Muscle layer of colon (tissue), 2 donors: ENCODE results near the gene SAMD5.
A peak's percentile ranks its signal among the peaks of the same experiment; 100 is the strongest.

Experiments
- H3K27ac ChIP-seq: one replicate; pipeline ENCODE4 v1.7.0; 2013; ENCODE audit warnings: low read depth, mild to moderate bottlenecking, low read length, moderate library complexity
- H3K27me3 ChIP-seq, 2 donors: one replicate each; pipeline ENCODE4 v1.7.0; 2013; ENCODE audit warnings: low read length in 2 of 2, mild to moderate bottlenecking in 2 of 2; ENCODE audit not compliant: insufficient read depth in 2 of 2, control insufficient read depth in 1 of 2
- H3K36me3 ChIP-seq: one replicate; pipeline ENCODE4 v1.7.0; 2013; ENCODE audit warnings: mild to moderate bottlenecking, low read length; ENCODE audit not compliant: insufficient read depth
- H3K4me1 ChIP-seq: one replicate; pipeline ENCODE4 v1.7.0; 2013; ENCODE audit warnings: mild to moderate bottlenecking, low read length; ENCODE audit not compliant: insufficient read depth
- H3K4me3 ChIP-seq, 2 donors: one replicate each; pipeline ENCODE4 v1.7.0; 2013; ENCODE audit warnings: low read length in 2 of 2, low read depth in 1 of 2, mild to moderate bottlenecking in 1 of 2, moderate library complexity in 1 of 2
- H3K9ac ChIP-seq: one replicate; pipeline ENCODE4 v1.7.0; 2013; ENCODE audit warnings: low read length
- H3K9me3 ChIP-seq: one replicate; pipeline ENCODE4 v1.7.0; 2013; ENCODE audit warnings: mild to moderate bottlenecking, low read length
- donor health status: abdominal sarcoma.
- donor health status: Adenocarcinoma of cecum.

The SAMD5 gene

DNA sequence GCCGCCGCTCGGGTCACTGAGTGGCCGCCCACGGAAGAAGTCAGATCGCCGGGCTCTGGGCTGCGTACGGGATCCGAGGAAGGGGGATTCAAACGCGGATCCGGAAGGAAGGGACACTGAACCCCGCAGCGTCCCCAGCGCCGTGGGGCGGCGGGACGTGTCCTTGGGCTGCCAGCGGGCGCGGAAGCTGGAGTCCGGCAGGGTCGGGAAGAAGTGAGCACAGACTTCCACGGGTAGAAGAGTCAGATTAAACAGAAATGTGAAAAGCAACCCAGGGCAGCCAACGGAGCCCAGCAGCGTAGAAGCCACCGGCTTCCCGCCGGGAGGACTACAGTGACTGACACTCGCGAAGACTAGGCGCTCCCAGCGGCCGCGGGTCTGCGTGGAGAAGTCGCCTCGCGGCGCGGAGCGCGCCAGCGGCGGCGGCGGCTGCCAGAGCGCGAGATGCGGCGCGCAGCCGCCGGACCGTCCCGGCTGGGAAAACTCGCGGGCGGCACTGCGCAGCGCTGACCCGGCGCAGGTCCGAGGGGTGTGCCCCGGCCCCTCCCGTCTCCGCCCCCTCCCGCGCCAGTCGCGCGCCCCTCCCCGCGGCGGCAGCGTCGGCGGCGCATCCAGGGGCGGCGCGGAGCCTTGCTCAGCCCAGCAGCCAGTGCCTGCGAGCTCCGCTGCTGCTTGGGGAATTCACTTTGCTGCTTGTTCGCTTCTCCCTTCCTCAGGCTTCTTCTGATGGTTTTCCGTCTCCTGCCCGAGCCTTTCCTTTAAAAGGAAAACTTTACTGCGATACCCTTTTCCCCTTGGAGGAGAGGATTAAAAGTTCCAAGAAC lies at the start of gene SAMD5:
Gene SAMD5, plus strand, starts transcription at position 649 of the 824 bp plus-strand sequence. CDS start 239 bp downstream, outside the sequence.
- no peak within 1 kb of the TSS for H3K27ac ChIP-seq
- H3K9me3 ChIP-seq: no peaks in the 10 kb centered on the region

DNA sequence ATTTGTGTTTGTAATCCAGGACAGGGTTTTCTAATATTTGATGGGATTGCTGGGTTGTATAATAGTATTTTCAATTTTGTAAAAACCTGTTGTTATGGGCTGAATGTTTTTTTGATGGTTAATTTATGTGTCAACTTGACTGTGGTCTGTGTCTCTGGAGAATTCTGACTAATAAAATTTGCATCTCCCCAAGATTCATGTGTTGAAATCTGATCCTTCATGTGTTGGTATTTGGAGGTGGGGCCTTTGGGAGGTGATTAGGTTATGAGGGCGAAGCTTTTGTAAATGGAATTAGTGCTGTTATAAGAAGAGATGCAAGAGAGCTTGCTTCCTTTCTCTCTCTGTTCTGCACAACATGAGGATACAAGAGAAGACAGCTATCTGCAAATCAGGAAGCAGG lies 48.7 kb upstream of the SAMD5 start:
- Histone ChIP-seq H3K9ac (no peak overlapping the region), H3K27me3 (no peaks in the 10 kb centered on the region), H3K36me3 (no peaks in the 10 kb centered on the region), H3K9me3 (no peaks in the 10 kb centered on the region), H3K4me3 (no peak overlapping the region), H3K27ac (no peak overlapping the region), H3K4me1 (no peaks in the 10 kb centered on the region)

More for the DNA sequence above, at the start of gene SAMD5:
- H3K27me3 ChIP-seq: peaks cover 0 to 21% of the 10 kb centered on the region in 2 donors
- H3K9ac ChIP-seq: no peak within 1 kb of the TSS
- H3K36me3 ChIP-seq: no peaks in the 10 kb centered on the region
- peak within 1 kb of the TSS; percentile 68 to 71 for H3K4me3 ChIP-seq
- peaks cover 13% of the 10 kb centered on the region for H3K4me1 ChIP-seq

DNA sequence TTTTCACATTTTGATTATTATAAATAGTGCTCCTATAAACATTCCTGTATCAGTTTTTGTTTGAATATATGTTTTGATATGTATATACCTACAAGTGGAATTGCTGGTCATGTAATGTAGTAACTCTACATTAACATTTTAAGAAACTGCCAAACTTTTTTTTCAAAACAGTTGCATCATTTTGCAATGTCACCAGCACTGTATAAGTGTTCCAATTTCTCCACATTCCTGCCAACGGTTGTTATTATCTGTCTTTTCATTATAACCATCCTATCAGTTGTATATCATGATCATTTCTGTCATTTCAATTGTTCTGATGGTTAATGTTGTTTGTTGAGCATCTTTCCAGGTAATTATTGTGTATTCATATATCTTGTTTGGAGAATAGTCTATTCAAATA lies 44.8 kb upstream of the SAMD5 start:
- H3K4me1 ChIP-seq: no peaks in the 10 kb centered on the region
- H3K4me3 ChIP-seq: no peak overlapping the region
- H3K9me3 ChIP-seq: no peaks in the 10 kb centered on the region
- no peak overlapping the region for H3K9ac ChIP-seq
- H3K27me3 ChIP-seq: no peaks in the 10 kb centered on the region
- H3K36me3 ChIP-seq: no peaks in the 10 kb centered on the region
- no peak overlapping the region for H3K27ac ChIP-seq

DNA sequence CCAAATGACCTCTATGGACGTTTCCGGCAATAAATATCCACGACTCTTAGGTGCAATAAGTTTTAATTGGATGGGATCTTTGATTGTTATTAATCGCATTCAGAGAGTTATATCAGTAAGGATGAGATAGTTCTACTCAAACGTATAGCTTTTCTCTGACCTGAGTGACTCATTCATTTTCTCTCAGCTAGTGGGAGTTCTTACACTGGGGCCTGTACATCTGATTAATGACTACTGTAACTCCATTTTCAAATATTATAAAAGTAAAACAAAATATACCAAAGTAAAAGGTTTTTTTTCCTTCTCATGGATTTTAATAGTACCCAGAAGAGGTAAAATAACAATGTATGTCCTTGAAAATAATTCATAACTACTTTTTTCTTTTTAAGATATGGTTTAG lies 41.1 kb upstream of the SAMD5 start:
- Histone ChIP-seq H3K27ac (no peak overlapping the region), H3K4me3 (no peak overlapping the region), H3K4me1 (no peaks in the 10 kb centered on the region), H3K27me3 (no peaks in the 10 kb centered on the region), H3K36me3 (no peaks in the 10 kb centered on the region), H3K9me3 (no peaks in the 10 kb centered on the region), H3K9ac (no peak overlapping the region)

DNA sequence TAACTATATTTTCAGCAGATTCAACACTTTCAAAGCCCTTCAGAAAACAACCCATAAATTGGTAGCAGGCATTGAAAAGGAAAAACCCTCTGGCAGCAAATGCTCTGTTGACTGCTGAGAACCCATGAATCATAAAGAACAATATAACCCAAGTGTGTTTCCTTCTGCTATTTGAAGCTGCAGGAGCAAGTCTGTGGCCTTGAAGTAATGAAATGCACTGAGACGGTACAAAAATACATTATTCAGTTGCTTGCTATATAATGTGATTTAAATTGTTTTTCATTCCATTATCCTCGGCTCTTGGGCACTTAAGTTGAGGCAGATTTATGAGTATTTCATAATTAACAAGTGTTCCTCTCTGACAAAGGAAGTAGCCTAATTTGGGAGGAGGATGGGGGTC lies 40.6 kb upstream of the SAMD5 start:
- H3K4me3 ChIP-seq: no peak overlapping the region
- no peaks in the 10 kb centered on the region for H3K9me3 ChIP-seq
- H3K9ac ChIP-seq: no peak overlapping the region
- H3K27ac ChIP-seq: no peak overlapping the region
- no peaks in the 10 kb centered on the region for H3K27me3 ChIP-seq
- no peaks in the 10 kb centered on the region for H3K36me3 ChIP-seq
- no peaks in the 10 kb centered on the region for H3K4me1 ChIP-seq

DNA sequence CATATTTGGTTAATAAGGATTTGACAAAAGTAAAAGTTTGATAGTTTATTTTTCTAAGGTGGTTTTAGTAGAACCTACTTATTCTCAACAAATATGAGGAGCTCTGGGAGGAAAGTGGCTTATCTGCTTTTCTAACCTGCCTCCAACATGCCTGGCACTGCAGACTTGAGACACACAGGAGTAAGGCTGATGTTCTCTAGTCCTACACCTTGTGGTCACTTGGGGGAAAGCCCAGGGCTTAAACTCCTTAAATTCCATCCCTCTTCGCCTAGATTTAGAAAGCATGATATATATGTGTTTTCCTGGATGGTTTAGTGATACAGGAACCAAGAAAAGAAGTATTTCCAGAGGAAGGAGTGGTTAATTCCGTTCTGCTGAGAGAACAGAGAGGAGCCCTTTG lies 39.9 kb upstream of the SAMD5 start:
- H3K9me3 ChIP-seq: no peaks in the 10 kb centered on the region
- H3K4me1 ChIP-seq: no peaks in the 10 kb centered on the region
- H3K27ac ChIP-seq: no peak overlapping the region
- no peaks in the 10 kb centered on the region for H3K36me3 ChIP-seq
- H3K27me3 ChIP-seq: no peaks in the 10 kb centered on the region
- H3K4me3 ChIP-seq: no peak overlapping the region
- no peak overlapping the region for H3K9ac ChIP-seq

DNA sequence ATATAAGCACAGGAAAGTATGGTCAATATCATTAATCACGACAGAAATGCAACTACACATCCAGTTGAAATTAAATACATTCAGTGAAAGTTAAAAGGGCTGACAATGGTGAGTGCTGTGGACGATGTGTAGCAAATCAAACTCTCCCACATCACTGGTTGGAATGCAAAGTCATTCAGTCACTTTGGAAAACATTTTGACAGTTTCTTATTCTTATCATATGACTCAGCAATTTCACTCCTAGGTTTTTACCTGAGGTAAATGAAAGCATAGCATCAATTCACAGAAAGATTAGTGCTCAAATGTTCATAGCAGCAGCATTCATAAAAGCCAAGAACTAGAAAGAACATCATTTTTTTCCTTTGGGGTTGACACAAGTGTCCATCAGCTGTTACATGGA lies 28.6 kb upstream of the SAMD5 start:
- H3K36me3 ChIP-seq: no peaks in the 10 kb centered on the region
- H3K27ac ChIP-seq: no peak overlapping the region
- no peaks in the 10 kb centered on the region for H3K9me3 ChIP-seq
- H3K27me3 ChIP-seq: no peaks in the 10 kb centered on the region
- no peak overlapping the region for H3K4me3 ChIP-seq
- H3K9ac ChIP-seq: no peak overlapping the region
- no peaks in the 10 kb centered on the region for H3K4me1 ChIP-seq

DNA sequence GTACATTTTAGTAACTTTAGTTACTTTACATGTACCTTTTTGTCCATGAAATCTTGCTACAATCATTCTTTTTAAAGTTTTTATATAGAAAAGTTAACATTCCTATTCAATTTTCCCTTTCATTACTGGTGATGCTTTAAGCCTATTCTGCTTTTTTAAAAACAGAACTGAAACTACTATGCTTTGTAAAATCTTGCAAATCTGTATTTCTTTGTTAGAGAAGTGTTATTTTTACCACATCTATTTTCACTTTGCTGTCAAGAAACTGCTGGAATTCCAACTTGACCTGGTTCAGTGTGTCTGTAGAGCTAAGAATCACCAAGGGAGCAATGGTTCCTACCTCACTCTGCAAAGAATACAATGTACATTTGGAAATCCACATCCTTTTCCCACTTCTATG lies 21.8 kb upstream of the SAMD5 start:
- no peak overlapping the region for H3K27ac ChIP-seq
- H3K27me3 ChIP-seq: no peaks in the 10 kb centered on the region
- H3K36me3 ChIP-seq: no peaks in the 10 kb centered on the region
- H3K4me1 ChIP-seq: no peaks in the 10 kb centered on the region
- no peak overlapping the region for H3K9ac ChIP-seq
- H3K4me3 ChIP-seq: no peak overlapping the region
- H3K9me3 ChIP-seq: no peaks in the 10 kb centered on the region

DNA sequence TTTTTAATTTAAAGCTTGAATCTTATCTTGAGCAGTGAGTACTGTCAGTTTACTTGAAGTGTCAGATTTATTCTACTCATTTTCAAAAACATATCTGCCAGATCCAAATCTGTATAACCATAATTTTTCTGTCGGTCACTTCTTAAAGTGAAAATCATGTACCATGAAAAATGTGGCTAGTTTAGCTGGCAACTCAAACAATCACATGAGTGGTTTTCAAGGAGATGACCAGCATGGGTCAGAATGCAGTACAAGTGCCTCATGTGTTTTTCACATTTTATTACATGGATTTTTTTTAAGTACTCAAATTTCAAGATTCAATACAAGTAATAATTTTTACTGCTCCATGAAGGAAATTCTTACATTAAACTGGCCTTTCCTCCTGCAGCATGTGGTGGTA lies 11.0 kb upstream of the SAMD5 start:
- H3K27ac ChIP-seq: no peak overlapping the region
- no peaks in the 10 kb centered on the region for H3K9me3 ChIP-seq
- no peaks in the 10 kb centered on the region for H3K27me3 ChIP-seq
- H3K4me1 ChIP-seq: no peaks in the 10 kb centered on the region
- H3K4me3 ChIP-seq: no peak overlapping the region
- no peak overlapping the region for H3K9ac ChIP-seq
- H3K36me3 ChIP-seq: no peaks in the 10 kb centered on the region

DNA sequence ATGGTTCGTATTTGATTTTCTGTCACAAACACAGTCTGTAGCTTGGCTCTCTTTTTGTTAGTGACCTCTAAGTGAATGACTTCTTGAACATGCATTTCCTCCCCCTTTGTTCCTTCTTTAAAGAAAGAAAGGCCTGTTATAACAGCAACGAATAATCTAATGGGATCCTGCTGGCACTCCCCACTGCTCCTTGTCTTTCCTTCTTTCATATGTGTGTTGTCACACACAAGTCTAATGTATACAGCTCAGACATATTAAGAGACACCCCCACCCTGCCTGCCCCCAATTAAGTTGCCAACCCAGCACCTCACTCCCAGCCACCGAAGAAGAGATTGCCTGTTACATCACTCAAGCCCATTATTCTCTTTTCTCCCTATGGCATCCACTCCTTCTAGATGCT lies 4.9 kb upstream of the SAMD5 start:
- Histone ChIP-seq H3K27me3 (peaks cover 0 to 17% of the 10 kb centered on the region in 2 donors), H3K9me3 (no peaks in the 10 kb centered on the region), H3K36me3 (no peaks in the 10 kb centered on the region), H3K4me1 (peaks cover 8% of the 10 kb centered on the region), H3K27ac (no peak overlapping the region), H3K9ac (no peak overlapping the region), H3K4me3 (no peak overlapping the region)

DNA sequence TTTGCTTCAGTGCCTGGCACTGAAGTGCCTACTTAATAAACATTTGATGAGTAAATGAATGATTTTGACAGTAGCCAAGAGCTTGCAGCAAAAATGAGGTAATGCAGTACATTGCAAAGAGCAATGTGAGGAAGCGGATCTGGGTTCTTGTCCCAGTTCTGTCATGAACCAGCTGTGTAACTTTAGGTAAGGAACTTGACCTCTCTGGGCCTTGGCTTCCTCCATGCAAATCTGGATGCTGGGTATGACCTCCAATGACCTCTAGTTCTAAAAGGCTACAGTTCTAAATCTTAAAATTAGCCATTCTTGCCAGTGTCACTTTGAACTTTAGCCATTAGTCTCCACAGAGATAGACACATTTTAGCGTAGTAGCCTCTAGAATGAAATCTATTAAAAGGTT lies 3.6 kb upstream of the SAMD5 start:
- Histone ChIP-seq H3K4me1 (peaks cover 9% of the 10 kb centered on the region), H3K4me3 (no peak overlapping the region), H3K9ac (no peak overlapping the region), H3K27me3 (peaks cover 0 to 19% of the 10 kb centered on the region in 2 donors), H3K9me3 (no peaks in the 10 kb centered on the region), H3K27ac (no peak overlapping the region), H3K36me3 (no peaks in the 10 kb centered on the region)

DNA sequence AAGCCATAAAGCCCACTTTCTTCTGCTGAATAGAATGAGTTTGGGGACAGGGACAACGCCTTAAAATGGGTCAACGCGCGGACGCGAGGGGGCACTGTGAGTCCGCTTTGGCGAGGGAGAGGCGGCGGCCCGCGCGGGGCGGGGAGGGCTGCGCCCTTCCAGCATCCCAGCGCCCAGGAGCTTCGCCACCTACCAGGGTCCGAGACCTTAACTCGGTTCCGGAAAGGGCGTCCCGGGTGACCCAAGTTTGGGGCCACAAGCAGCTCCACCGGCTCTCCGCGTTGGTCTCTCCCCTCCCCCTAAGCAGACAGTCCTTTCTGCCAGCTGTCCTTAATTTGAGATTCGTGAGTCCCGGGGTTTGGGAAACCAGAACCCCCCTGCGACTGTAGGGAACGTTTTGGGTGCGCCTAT lies 1.8 kb upstream of the SAMD5 start:
- peaks cover 0 to 21% of the 10 kb centered on the region in 2 donors for H3K27me3 ChIP-seq
- H3K27ac ChIP-seq: no peak overlapping the region
- peak overlapping the region in 1 of 2 donors; percentile 71 for H3K4me3 ChIP-seq
- H3K9ac ChIP-seq: no peak overlapping the region
- H3K9me3 ChIP-seq: no peaks in the 10 kb centered on the region
- peaks cover 13% of the 10 kb centered on the region for H3K4me1 ChIP-seq
- no peaks in the 10 kb centered on the region for H3K36me3 ChIP-seq
